SJSA1 (cell line): Measurements from ENCODE around the gene SLC16A1. TPM values are rescaled to one million over a fixed set of nuclear protein-coding genes. Genes with fewer than 3 reads are reported as not detected.
"Not testable (repeated sequence)": the region's sequence is repeated elsewhere in the genome, so short reads cannot be mapped to it uniquely, and the experiment has no call there.

Experiments used
- DNase-seq, 2 experiments: peaks; one replicate each; pipeline ENCODE4 v3.0.0-alpha.2; 2015 to 2020; ENCODE audit warnings: low spot score in 2 of 2, low read depth in 1 of 2
- H3K27ac ChIP-seq: fragments of 250-450 bp; sonication (Bioruptor Pico); 2 replicates; pipeline ENCODE4 v1.5.1; 2020; ENCODE audit warnings: mild to moderate bottlenecking, moderate library complexity
- H3K27me3 ChIP-seq: fragments of 250-450 bp; sonication (Bioruptor Pico); replicated peaks from 2 replicates; pipeline ENCODE4 v1.5.1; 2020; ENCODE audit warnings: mild to moderate bottlenecking, moderate library complexity
- H3K36me3 ChIP-seq: fragments of 250-450 bp; sonication (Bioruptor Pico); 2 replicates; pipeline ENCODE4 v1.5.1; 2020; ENCODE audit warnings: mild to moderate bottlenecking
- H3K4me1 ChIP-seq: fragments of 250-450 bp; sonication (Bioruptor Pico); replicated peaks from 2 replicates; pipeline ENCODE4 v1.6.1; 2021; ENCODE audit warnings: mild to moderate bottlenecking
- H3K4me3 ChIP-seq: fragments of 250-450 bp; sonication (Bioruptor Pico); 2 replicates; pipeline ENCODE4 v1.5.1; 2020; ENCODE audit warnings: mild to moderate bottlenecking
- H3K9me3 ChIP-seq: fragments of 250-450 bp; sonication (Bioruptor Pico); replicated peaks from 2 replicates; pipeline ENCODE4 v1.5.1; 2020; ENCODE audit warnings: mild to moderate bottlenecking
- total RNA-seq: library from RNA; depleted of rRNA; stranded (reverse); fragments of >200 nt; shearing (Covaris generic); gene quantifications from 2 replicates; pipeline ENCODE4 v1.2.3, GENCODE V29; 2014

Gene SLC16A1
- total RNA-seq, 1 experiment from 2014 or later, result 106 TPM

DNA sequence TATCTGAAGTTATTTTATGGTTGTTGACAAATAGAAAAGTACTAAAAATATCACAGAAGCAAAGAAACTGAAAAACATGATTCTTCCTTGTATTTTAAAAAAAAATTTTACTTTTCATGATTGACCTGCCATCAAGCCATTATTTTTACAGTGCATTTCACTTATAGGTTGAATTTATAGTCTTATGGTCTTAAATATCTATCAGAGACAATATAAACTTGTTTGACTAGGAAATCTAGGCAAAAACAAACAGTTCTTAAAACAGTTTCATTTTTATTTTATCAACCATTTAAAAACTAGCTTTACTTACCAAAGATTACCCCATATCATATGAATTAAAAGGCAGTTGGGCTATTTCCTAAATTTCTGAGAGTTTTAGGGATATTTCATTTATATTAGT is 59.2 kb downstream of the SLC16A1 start:
- H3K4me3 ChIP-seq, result no peak overlapping the region
- H3K4me1 ChIP-seq, result no peaks in the 10 kb centered on the region
- no peaks in the 10 kb centered on the region for H3K27me3 ChIP-seq
- no peaks in the 10 kb centered on the region for H3K36me3 ChIP-seq
- no peak overlapping the region for H3K27ac ChIP-seq
- DNase-seq, result no peak
- peaks cover 9% of the 10 kb centered on the region for H3K9me3 ChIP-seq

DNA sequence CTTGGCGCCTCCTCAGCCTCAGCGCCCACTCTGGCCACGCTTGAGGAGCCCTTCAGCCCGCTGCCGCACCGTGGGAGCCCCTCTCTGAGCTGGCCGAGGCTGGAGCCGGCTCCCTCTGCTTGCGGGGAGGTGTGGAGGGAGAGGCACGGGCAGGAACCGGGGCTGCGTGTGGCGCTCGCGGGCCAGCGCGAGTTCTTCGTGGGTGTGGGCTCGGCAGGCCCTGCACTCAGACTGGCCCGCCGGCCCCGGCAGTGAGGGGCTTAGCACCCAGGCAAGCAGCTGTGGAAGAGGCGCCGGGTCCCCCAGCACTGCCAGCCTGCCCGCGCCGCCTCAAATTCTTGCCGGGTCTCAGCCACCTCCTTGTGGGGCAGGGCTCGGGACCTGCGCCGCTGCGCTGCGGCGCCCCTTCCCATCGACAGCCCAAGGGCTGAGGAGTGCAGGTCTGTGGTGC is 61.4 kb downstream of the SLC16A1 start:
- Histone ChIP-seq H3K27me3 (no peaks in the 10 kb centered on the region), H3K4me3 (no peak overlapping the region), H3K4me1 (no peaks in the 10 kb centered on the region), H3K36me3 (no peaks in the 10 kb centered on the region), H3K9me3 (peaks cover 9% of the 10 kb centered on the region), H3K27ac (no peak overlapping the region)
- DNase-seq, result no peak

- Histone ChIP-seq H3K9me3 (peaks cover 9% of the 10 kb centered on the region), H3K36me3 (no peaks in the 10 kb centered on the region), H3K27ac (no peak overlapping the region), H3K27me3 (no peaks in the 10 kb centered on the region), H3K4me3 (no peak overlapping the region), H3K4me1 (no peaks in the 10 kb centered on the region)
- DNase-seq, result no peak
Observed at GRCh38 chr1:112894010-112894292, 62.0 kb downstream of the SLC16A1 start.

GRCh38 chr1:112893288-112894009 is 62.5 kb downstream of the SLC16A1 start:
- no peak overlapping the region for H3K27ac ChIP-seq
- no peak for DNase-seq
- peaks cover 9% of the 10 kb centered on the region for H3K9me3 ChIP-seq
- H3K27me3 ChIP-seq, result no peaks in the 10 kb centered on the region
- 0 out of 2 replicates have a peak, but pooled peaks cover 3% of the 10 kb centered on the region for H3K4me1 ChIP-seq
- no peaks in the 10 kb centered on the region for H3K36me3 ChIP-seq
- no peak overlapping the region for H3K4me3 ChIP-seq

DNA sequence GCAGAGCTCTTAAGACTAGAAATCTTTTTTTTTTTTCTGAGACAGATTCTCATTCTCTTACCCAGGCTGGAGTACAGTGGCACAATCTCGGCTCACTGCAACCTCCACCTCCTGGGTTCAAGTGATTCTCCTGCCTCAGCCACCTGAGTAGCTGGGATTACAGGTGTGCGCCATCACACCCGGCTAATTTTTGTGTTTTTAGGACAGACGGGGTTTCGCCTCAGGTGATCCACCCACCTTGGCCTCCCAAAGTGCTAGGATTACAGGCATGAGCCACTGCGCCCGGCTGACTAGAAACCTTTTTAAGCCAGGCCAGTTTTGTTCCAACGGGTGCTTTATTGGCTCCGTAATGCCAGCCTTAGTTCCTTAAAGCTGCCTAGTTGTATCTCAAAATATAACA is 66.1 kb downstream of the SLC16A1 start:
- H3K27me3 ChIP-seq, H3K4me1 ChIP-seq, H3K9me3 ChIP-seq, H3K27ac ChIP-seq, H3K4me3 ChIP-seq, H3K36me3 ChIP-seq, DNase-seq: not testable (repeated sequence)

- H3K4me1 ChIP-seq, result 0 out of 2 replicates have a peak, but pooled peaks cover 4% of the 10 kb centered on the region
- no peaks in the 10 kb centered on the region for H3K36me3 ChIP-seq
- peaks cover 8% of the 10 kb centered on the region for H3K9me3 ChIP-seq
- no peak overlapping the region for H3K4me3 ChIP-seq
- H3K27me3 ChIP-seq, result no peaks in the 10 kb centered on the region
- DNase-seq, result no peak
- no peak overlapping the region for H3K27ac ChIP-seq
Observed at GRCh38 chr1:112889052-112889768, 66.8 kb downstream of the SLC16A1 start.

- H3K27me3 ChIP-seq, result no peaks in the 10 kb centered on the region
- no peak for DNase-seq
- H3K36me3 ChIP-seq, result no peaks in the 10 kb centered on the region
- peaks cover 2% of the 10 kb centered on the region; the same call in 1 of the 2 replicates for H3K9me3 ChIP-seq
- H3K27ac ChIP-seq, result no peak overlapping the region
- 0 out of 2 replicates have a peak, but pooled peaks cover 4% of the 10 kb centered on the region for H3K4me1 ChIP-seq
- no peak overlapping the region for H3K4me3 ChIP-seq
Observed at GRCh38 chr1:112888630-112889029, 67.4 kb downstream of the SLC16A1 start.

DNA sequence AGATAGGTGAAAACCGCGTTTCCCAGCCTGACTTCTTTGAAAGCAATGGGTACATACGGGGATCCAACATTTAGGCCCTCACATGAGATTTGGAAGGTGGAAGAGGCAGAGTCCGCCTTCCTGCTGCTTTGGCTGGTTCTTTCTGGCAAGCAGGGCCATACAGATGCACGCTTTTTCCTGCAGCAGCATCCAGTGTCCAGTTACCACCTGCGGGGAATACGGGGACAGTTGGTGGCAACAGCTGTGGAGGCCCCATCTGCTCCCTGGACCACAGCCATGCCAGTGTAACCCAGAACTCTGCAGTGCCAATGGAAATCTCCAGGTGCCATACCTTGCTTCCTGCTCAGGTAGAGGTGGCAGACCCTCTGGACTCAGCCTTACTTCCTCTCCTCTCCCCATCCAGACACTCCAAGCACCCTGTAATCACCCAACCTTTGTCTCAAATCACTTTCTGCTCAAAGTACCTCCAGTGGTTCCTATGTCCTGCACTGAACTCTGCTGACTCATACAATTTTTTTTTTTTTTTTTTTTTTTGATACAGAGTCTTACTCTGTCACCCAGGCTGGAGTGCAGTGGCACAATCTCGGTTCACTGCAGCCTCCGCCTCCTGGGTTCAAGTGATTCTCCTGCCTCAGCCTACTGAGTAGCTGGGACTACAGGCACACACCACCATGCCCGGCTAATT is 68.3 kb downstream of the SLC16A1 start:
- DNase-seq, result no peak
- Histone ChIP-seq H3K4me3 (no peak overlapping the region), H3K9me3 (no peaks in the 10 kb centered on the region), H3K27ac (no peak overlapping the region), H3K36me3 (no peaks in the 10 kb centered on the region), H3K27me3 (no peaks in the 10 kb centered on the region), H3K4me1 (0 out of 2 replicates have a peak, but pooled peaks cover 4% of the 10 kb centered on the region)

DNA sequence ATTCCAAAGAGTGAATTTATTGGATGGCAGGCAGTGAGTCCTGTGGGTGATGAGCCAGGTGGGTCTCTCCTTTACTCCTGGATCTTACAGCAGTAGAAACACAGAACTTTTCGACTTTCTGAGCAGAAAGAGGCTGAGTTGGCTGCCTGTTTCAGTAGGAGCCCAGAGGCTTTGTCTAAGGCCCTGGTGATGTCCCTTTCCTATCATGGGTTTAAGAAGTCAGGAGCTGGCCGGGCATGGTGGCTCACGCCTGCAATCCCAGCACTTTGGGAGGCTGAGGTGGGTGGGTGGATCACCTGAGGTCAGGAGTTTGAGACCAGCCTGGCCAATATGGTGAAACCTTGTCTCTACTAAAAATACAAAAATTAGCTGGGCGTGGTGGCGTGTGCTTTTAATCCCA is 71.0 kb downstream of the SLC16A1 start:
- H3K4me1 ChIP-seq, DNase-seq, H3K9me3 ChIP-seq, H3K36me3 ChIP-seq, H3K27me3 ChIP-seq, H3K4me3 ChIP-seq, H3K27ac ChIP-seq: not testable (repeated sequence)

DNA sequence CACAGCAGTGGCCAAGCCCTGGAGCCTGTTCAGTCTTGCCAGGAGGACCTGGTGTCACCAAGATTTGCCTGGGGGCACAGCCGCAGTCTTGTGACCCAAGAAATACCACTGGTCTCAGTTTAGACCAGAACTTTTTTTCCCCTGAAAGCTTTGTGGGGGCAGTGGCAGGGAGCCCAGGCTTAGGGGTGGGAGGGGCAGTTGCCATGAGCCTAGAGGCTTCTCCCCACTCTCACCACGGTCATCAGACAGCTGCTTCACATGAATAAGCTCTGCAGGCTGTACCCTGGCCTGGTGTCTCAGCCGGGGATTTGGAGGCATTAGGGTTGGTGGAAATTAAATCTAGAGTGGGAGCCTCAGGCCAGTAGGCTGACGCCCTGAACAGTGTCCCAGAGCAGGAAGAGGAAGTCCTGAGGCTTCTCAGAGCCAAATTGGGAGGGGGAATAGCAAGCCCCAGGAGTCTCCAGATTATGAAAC is 73.7 kb downstream of the SLC16A1 start:
- Histone ChIP-seq H3K27me3 (no peaks in the 10 kb centered on the region), H3K4me3 (no peak overlapping the region), H3K27ac (no peak overlapping the region), H3K4me1 (peaks cover 14% of the 10 kb centered on the region), H3K9me3 (no peaks in the 10 kb centered on the region), H3K36me3 (no peaks in the 10 kb centered on the region)
- DNase-seq, result no peak

DNA sequence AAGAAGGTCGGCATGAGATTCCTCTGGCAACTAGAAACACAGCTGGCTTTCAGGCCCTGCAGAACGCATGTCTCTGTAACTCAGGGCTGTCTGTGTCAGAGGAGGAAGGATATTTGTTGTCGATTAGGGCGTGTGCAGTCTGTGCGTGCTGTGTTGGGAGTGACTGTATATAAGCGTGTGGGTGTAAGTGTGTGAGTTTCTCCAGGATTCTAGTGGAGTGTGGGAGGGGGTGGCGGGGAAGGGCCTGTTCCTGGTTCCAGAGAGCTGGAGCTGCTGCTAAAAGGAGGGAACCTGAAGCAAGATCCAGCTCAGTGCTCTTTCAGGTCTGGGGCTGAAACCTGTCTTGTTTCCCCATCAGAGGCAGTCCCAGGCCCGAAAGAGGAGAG is 74.3 kb downstream of the SLC16A1 start:
- no peak for DNase-seq
- Histone ChIP-seq H3K27me3 (no peaks in the 10 kb centered on the region), H3K9me3 (no peaks in the 10 kb centered on the region), H3K4me1 (peaks cover 18% of the 10 kb centered on the region), H3K36me3 (no peaks in the 10 kb centered on the region), H3K27ac (no peak overlapping the region), H3K4me3 (no peak overlapping the region)

DNA sequence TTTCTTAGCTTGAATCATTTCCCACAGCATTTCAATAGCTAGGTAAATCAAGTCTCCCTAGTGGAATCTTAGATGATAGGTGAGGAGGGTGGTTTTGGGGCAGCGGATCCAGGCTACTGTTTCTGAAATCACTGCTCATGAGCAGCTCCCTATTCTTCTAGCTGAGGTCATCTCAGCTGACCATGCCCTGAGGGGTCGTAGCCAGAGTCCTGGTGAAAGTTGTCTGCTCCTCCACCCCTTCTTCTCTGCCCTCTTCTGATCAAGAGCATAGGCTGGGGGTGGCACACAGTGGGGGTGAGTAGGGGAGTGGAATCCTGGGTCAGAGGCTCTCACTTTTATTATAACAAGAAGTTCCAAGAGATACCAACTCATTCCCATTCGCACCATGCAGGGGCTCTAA is 76.2 kb downstream of the SLC16A1 start:
- no peak for DNase-seq
- no peaks in the 10 kb centered on the region for H3K27me3 ChIP-seq
- H3K9me3 ChIP-seq, result no peaks in the 10 kb centered on the region
- no peak overlapping the region for H3K4me3 ChIP-seq
- peaks cover 18% of the 10 kb centered on the region for H3K4me1 ChIP-seq
- H3K36me3 ChIP-seq, result no peaks in the 10 kb centered on the region
- H3K27ac ChIP-seq, result no peak overlapping the region

- no peaks in the 10 kb centered on the region for H3K36me3 ChIP-seq
- no peaks in the 10 kb centered on the region for H3K9me3 ChIP-seq
- no peak for DNase-seq
- peaks cover 18% of the 10 kb centered on the region for H3K4me1 ChIP-seq
- no peaks in the 10 kb centered on the region for H3K27me3 ChIP-seq
- no peak overlapping the region for H3K4me3 ChIP-seq
- no peak overlapping the region for H3K27ac ChIP-seq
Observed at GRCh38 chr1:112878321-112878720, 77.7 kb downstream of the SLC16A1 start.

- Histone ChIP-seq H3K9me3 (no peaks in the 10 kb centered on the region), H3K36me3 (no peaks in the 10 kb centered on the region), H3K27me3 (no peaks in the 10 kb centered on the region), H3K27ac (no peak overlapping the region), H3K4me3 (no peak overlapping the region), H3K4me1 (peaks cover 18% of the 10 kb centered on the region)
- DNase-seq, result no peak
Observed at GRCh38 chr1:112877750-112878149, 78.2 kb downstream of the SLC16A1 start.
